ENCODE data around the gene ILF3.
"Not testable (repeated sequence)": the region's sequence is repeated elsewhere in the genome, so short reads cannot be mapped to it uniquely, and the experiment has no call there.

Gene ILF3

GRCh38 chr19:10670182-10670581, 16.0 kb downstream of the ILF3 start:
- Mint-ChIP-seq H3K36me3 (ENCODE audit: insufficient read depth) (peaks cover 76% of the 10 kb centered on the region), H3K27me3 (no peaks in the 10 kb centered on the region), H3K9me3 (no peaks in the 10 kb centered on the region), H3K27ac (peak overlapping the region; percentile 4 to 91), H3K4me3 (peak overlapping the region; percentile 3 to 52), H3K4me1 (ENCODE audit: low read depth in 2 of 2) (peaks cover 34 to 36% of the 10 kb centered on the region in 2 donors)
- ATAC-seq (replicated peaks) (no peak), DNase-seq (no peak)

GRCh38 chr19:10670876-10671804, 17.0 kb downstream of the ILF3 start:
- ATAC-seq (replicated peaks) (no peak), DNase-seq (no peak)
- H3K4me1 Mint-ChIP-seq (ENCODE audit: low read depth in 2 of 2) = peaks cover 33 to 36% of the 10 kb centered on the region in 2 donors
- H3K9me3 Mint-ChIP-seq = no peaks in the 10 kb centered on the region
- H3K4me3 Mint-ChIP-seq = peak overlapping the region in 1 of 2 donors; percentile 27
- H3K27ac Mint-ChIP-seq = peak overlapping the region; percentile 4 to 80
- H3K27me3 Mint-ChIP-seq = no peaks in the 10 kb centered on the region
- peaks cover 81% of the 10 kb centered on the region for H3K36me3 Mint-ChIP-seq (ENCODE audit: insufficient read depth)

GRCh38 chr19:10671922-10672321, 17.8 kb downstream of the ILF3 start:
- not testable (repeated sequence) for ATAC-seq (replicated peaks); H3K27ac Mint-ChIP-seq; H3K9me3 Mint-ChIP-seq; H3K4me3 Mint-ChIP-seq; H3K27me3 Mint-ChIP-seq; DNase-seq
- H3K4me1 Mint-ChIP-seq (ENCODE audit: low read depth in 2 of 2) = peaks cover 32 to 36% of the 10 kb centered on the region in 2 donors
- H3K36me3 Mint-ChIP-seq (ENCODE audit: insufficient read depth) = peaks cover 82% of the 10 kb centered on the region

GRCh38 chr19:10675214-10675613, 21.1 kb downstream of the ILF3 start:
- not testable (repeated sequence) for ATAC-seq (replicated peaks); H3K4me3 Mint-ChIP-seq; H3K27ac Mint-ChIP-seq; H3K27me3 Mint-ChIP-seq; H3K9me3 Mint-ChIP-seq; DNase-seq
- H3K36me3 Mint-ChIP-seq (ENCODE audit: insufficient read depth) = peaks cover 92% of the 10 kb centered on the region
- peaks cover 11 to 15% of the 10 kb centered on the region in 2 donors for H3K4me1 Mint-ChIP-seq (ENCODE audit: low read depth in 2 of 2)

- no peak for DNase-seq
- no peak overlapping the region for H3K4me3 Mint-ChIP-seq
- peaks cover 100% of the 10 kb centered on the region for H3K36me3 Mint-ChIP-seq (ENCODE audit: insufficient read depth)
- peaks cover 3 to 6% of the 10 kb centered on the region in 2 donors for H3K4me1 Mint-ChIP-seq (ENCODE audit: low read depth in 2 of 2)
- H3K9me3 Mint-ChIP-seq = no peaks in the 10 kb centered on the region
- H3K27ac Mint-ChIP-seq = peak overlapping the region; percentile 25 to 76
- ATAC-seq (replicated peaks) = no peak
- no peaks in the 10 kb centered on the region for H3K27me3 Mint-ChIP-seq
Observed at GRCh38 chr19:10677751-10678150, 23.6 kb downstream of the ILF3 start.

GRCh38 chr19:10678813-10679212, 24.7 kb downstream of the ILF3 start:
- H3K4me3 Mint-ChIP-seq = no peak overlapping the region
- no peak for DNase-seq
- ATAC-seq (replicated peaks) = no peak
- no peaks in the 10 kb centered on the region for H3K27me3 Mint-ChIP-seq
- peak overlapping the region in 1 of 2 donors; percentile 76 for H3K27ac Mint-ChIP-seq
- H3K9me3 Mint-ChIP-seq = no peaks in the 10 kb centered on the region
- peaks cover 2 to 4% of the 10 kb centered on the region in 2 donors for H3K4me1 Mint-ChIP-seq (ENCODE audit: low read depth in 2 of 2)
- peaks cover 100% of the 10 kb centered on the region for H3K36me3 Mint-ChIP-seq (ENCODE audit: insufficient read depth)

GRCh38 chr19:10679743-10680142, 25.6 kb downstream of the ILF3 start:
- DNase-seq = no peak
- no peak for ATAC-seq (replicated peaks)
- Mint-ChIP-seq H3K27me3 (no peaks in the 10 kb centered on the region), H3K4me1 (ENCODE audit: low read depth in 2 of 2) (peaks cover 2 to 4% of the 10 kb centered on the region in 2 donors), H3K27ac (peak overlapping the region in 1 of 2 donors; percentile 76), H3K4me3 (no peak overlapping the region), H3K36me3 (ENCODE audit: insufficient read depth) (peaks cover 100% of the 10 kb centered on the region), H3K9me3 (no peaks in the 10 kb centered on the region)

- Mint-ChIP-seq H3K36me3 (ENCODE audit: insufficient read depth) (peaks cover 100% of the 10 kb centered on the region), H3K4me3 (peak overlapping the region in 1 of 2 donors; percentile 41), H3K27ac (peak overlapping the region; percentile 85 to 89), H3K9me3 (no peaks in the 10 kb centered on the region), H3K27me3 (no peaks in the 10 kb centered on the region), H3K4me1 (ENCODE audit: low read depth in 2 of 2) (peaks cover 2 to 4% of the 10 kb centered on the region in 2 donors)
- DNase-seq (no peak), ATAC-seq (replicated peaks) (no peak)
Observed at GRCh38 chr19:10680545-10681135, 26.5 kb downstream of the ILF3 start.

- H3K4me1 Mint-ChIP-seq (ENCODE audit: low read depth in 2 of 2) = peaks cover 2 to 4% of the 10 kb centered on the region in 2 donors
- ATAC-seq (replicated peaks) = no peak
- no peak overlapping the region for H3K4me3 Mint-ChIP-seq
- no peaks in the 10 kb centered on the region for H3K9me3 Mint-ChIP-seq
- peaks cover 97% of the 10 kb centered on the region for H3K36me3 Mint-ChIP-seq (ENCODE audit: insufficient read depth)
- H3K27ac Mint-ChIP-seq = peak overlapping the region; percentile 85 to 89
- no peaks in the 10 kb centered on the region for H3K27me3 Mint-ChIP-seq
- DNase-seq = no peak
Observed at GRCh38 chr19:10681658-10682057, 27.5 kb downstream of the ILF3 start.

- Mint-ChIP-seq H3K4me3 (peak overlapping the region in 1 of 2 donors; percentile 12), H3K9me3 (no peaks in the 10 kb centered on the region), H3K4me1 (ENCODE audit: low read depth in 2 of 2) (peaks cover 2 to 4% of the 10 kb centered on the region in 2 donors), H3K36me3 (ENCODE audit: insufficient read depth) (peaks cover 97% of the 10 kb centered on the region), H3K27me3 (no peaks in the 10 kb centered on the region), H3K27ac (peak overlapping the region; percentile 22 to 38)
- no peak for DNase-seq
- ATAC-seq (replicated peaks) = no peak
Observed at GRCh38 chr19:10682397-10683063, 28.4 kb downstream of the ILF3 start.

- H3K9me3 Mint-ChIP-seq = no peaks in the 10 kb centered on the region
- no peak for DNase-seq
- ATAC-seq (replicated peaks) = no peak
- peaks cover 97% of the 10 kb centered on the region for H3K36me3 Mint-ChIP-seq (ENCODE audit: insufficient read depth)
- H3K4me1 Mint-ChIP-seq (ENCODE audit: low read depth in 2 of 2) = peaks cover 2 to 4% of the 10 kb centered on the region in 2 donors
- H3K4me3 Mint-ChIP-seq = peak overlapping the region in 1 of 2 donors; percentile 12
- H3K27ac Mint-ChIP-seq = peak overlapping the region; percentile 22 to 38
- no peaks in the 10 kb centered on the region for H3K27me3 Mint-ChIP-seq
Observed at GRCh38 chr19:10683064-10683426, 28.9 kb downstream of the ILF3 start.

- Mint-ChIP-seq H3K4me1 (ENCODE audit: low read depth in 2 of 2) (peaks cover under 1 to 2% of the 10 kb centered on the region in 2 donors), H3K27ac (peak overlapping the region; percentile 22 to 38), H3K36me3 (ENCODE audit: insufficient read depth) (peaks cover 97% of the 10 kb centered on the region), H3K27me3 (no peaks in the 10 kb centered on the region), H3K4me3 (no peak overlapping the region), H3K9me3 (no peaks in the 10 kb centered on the region)
- ATAC-seq (replicated peaks) (no peak), DNase-seq (no peak)
Observed at GRCh38 chr19:10683582-10683981, 29.4 kb downstream of the ILF3 start.

- Mint-ChIP-seq H3K9me3 (no peaks in the 10 kb centered on the region), H3K4me3 (no peak overlapping the region), H3K36me3 (ENCODE audit: insufficient read depth) (peaks cover 97% of the 10 kb centered on the region), H3K27ac (peak overlapping the region in 1 of 2 donors; percentile 46), H3K4me1 (ENCODE audit: low read depth in 2 of 2) (peaks cover 0 to 2% of the 10 kb centered on the region in 2 donors), H3K27me3 (no peaks in the 10 kb centered on the region)
- DNase-seq (no peak), ATAC-seq (replicated peaks) (no peak)
Observed at GRCh38 chr19:10685210-10685609, 31.1 kb downstream of the ILF3 start.
